K562 (cell line): ENCODE measurements around the gene COL16A1. TPM values are rescaled to one million over a fixed set of nuclear protein-coding genes. Genes with fewer than 3 reads are reported as not detected.
A peak's percentile ranks its signal among the peaks of the same experiment; 100 is the strongest.

Source experiments
- ATAC-seq: fragments of 200-7000 bp; cut with Tn5 transposase; 3 replicates; pipeline ENCODE4 v1.9.1; 2020; ENCODE audit warnings: moderate library complexity
- BruUV-seq: library from RNA; stranded (reverse); fragments of 400-500 nt; replicated peaks from 2 replicates; lab custom pipeline; 2021; lab: Mats Ljungman, UMichigan
- CTCF ChIA-PET: fragments of 300-600 bp; formaldehyde crosslinking; extraction: SDS; loops from one replicate; lab custom pipeline; 2021; ENCODE audit warnings: low intra/inter-chr PET ratio; lab: Yijun Ruan, JAX
- POLR2A ChIA-PET: fragments of 300-600, 350-650 bp; sonication (Branson Sonifier 250); formaldehyde crosslinking; extraction: SDS; loops from one replicate; lab custom pipeline; 2021; ENCODE audit warnings: antibody characterized with exemption, inconsistent platforms; lab: Yijun Ruan, JAX
- DNase-seq, 4 experiments: peaks; one replicate each; pipeline versions ENCODE4 v3.0.0 to v3.0.0-alpha.2; 2011 to 2018; ENCODE audit warnings: low spot score in 3 of 4, mixed read lengths in 3 of 4; ENCODE audit errors: extremely low read depth in 1 of 4
- FAIRE-seq: peaks from 2 replicates; lab custom pipeline; 2011; peaks lifted over from hg19 to GRCh38; lab: Jason Lieb, UNC
- H2AFZ ChIP-seq: 2 replicates; pipeline ENCODE4 v1.6.0; 2011; ENCODE audit warnings: low read depth, low read length, control low read depth, inconsistent platforms
- H3K27ac ChIP-seq: fragments of 200-600 bp; 3 replicates; pipeline ENCODE4 v1.8.0; 2011; ENCODE audit warnings: low read depth, mild to moderate bottlenecking, control low read depth, inconsistent platforms, low read length, moderate library complexity, mixed read lengths; ENCODE audit errors: extremely low read depth
- H3K27me3 ChIP-seq, 2 experiments: fragments of 300-600 bp in 1 of 2; 2 replicates in 1 of 2; 3 replicates in 1 of 2; pipeline versions ENCODE4 v1.6.0 to v1.8.0; 2011; ENCODE audit warnings: inconsistent platforms in 2 of 2, low read length in 2 of 2, mild to moderate bottlenecking in 1 of 2, mixed read lengths in 1 of 2, moderate library complexity in 1 of 2; ENCODE audit not compliant: control insufficient read depth in 2 of 2, insufficient read depth in 2 of 2
- H3K36me3 ChIP-seq: fragments of 300-600 bp; 3 replicates; pipeline ENCODE4 v1.8.0; 2011; ENCODE audit warnings: mild to moderate bottlenecking, low read length, inconsistent platforms; ENCODE audit not compliant: control insufficient read depth, insufficient read depth
- H3K4me1 ChIP-seq, 2 experiments: fragments of 200-600 bp in 1 of 2; replicated peaks in 1 of 2; 2 replicates in 1 of 2; 3 replicates in 1 of 2; pipeline versions ENCODE4 v1.5.1 to v1.8.0; 2011; ENCODE audit warnings: inconsistent platforms in 2 of 2, low read length in 2 of 2, mild to moderate bottlenecking in 1 of 2, mixed read lengths in 1 of 2, moderate library complexity in 1 of 2; ENCODE audit not compliant: control insufficient read depth in 2 of 2, insufficient read depth in 2 of 2
- H3K4me2 ChIP-seq: 2 replicates; pipeline ENCODE4 v1.6.1; 2011; ENCODE audit warnings: low read length, control low read depth, inconsistent platforms, mixed read lengths; ENCODE audit not compliant: insufficient read depth
- H3K4me3 ChIP-seq: fragments of 200-600 bp; sonication (generic), shearing (Covaris generic); 2 replicates; pipeline ENCODE4 v1.5.1; 2016; ENCODE audit warnings: control low read depth, inconsistent platforms
- H3K79me2 ChIP-seq: fragments of 200-600 bp; 3 replicates; pipeline ENCODE4 v1.8.0; 2011; ENCODE audit warnings: low read length, inconsistent platforms; ENCODE audit not compliant: control insufficient read depth, insufficient read depth
- H3K9ac ChIP-seq, 2 experiments: 2 replicates each; pipeline versions ENCODE4 v1.6.0 to v1.6.1; 2011; ENCODE audit warnings: low read depth in 2 of 2, low read length in 2 of 2, control low read depth in 1 of 2, inconsistent platforms in 1 of 2, mild to moderate bottlenecking in 1 of 2, mixed read lengths in 1 of 2; ENCODE audit not compliant: insufficient read depth in 1 of 2
- H3K9me1 ChIP-seq: one replicate; pipeline ENCODE4 v1.6.0; 2011; ENCODE audit warnings: inconsistent platforms, mild to moderate bottlenecking, low read length, moderate library complexity; ENCODE audit not compliant: control insufficient read depth, insufficient read depth
- H3K9me3 ChIP-seq: replicated peaks from 2 replicates; pipeline ENCODE4 v1.5.1; 2011; ENCODE audit warnings: low read depth, low read length, inconsistent platforms; ENCODE audit not compliant: control insufficient read depth, insufficient read depth
- H4K20me1 ChIP-seq: replicated peaks from 2 replicates; pipeline ENCODE4 v1.6.1; 2011; ENCODE audit warnings: low read length, inconsistent platforms, mixed read lengths; ENCODE audit not compliant: control insufficient read depth, insufficient read depth
- POLR2G ChIP-seq: fragments of 200-400 bp; formaldehyde crosslinking; IDR thresholded peaks from 2 replicates; pipeline ENCODE4 v1.6.1; 2017; ENCODE audit warnings: low read depth, mild to moderate bottlenecking, antibody characterized with exemption, low read length, moderate library complexity
- ZFP36 ChIP-seq: fragments of 150-350 bp; IDR thresholded peaks from 2 replicates; pipeline ENCODE4 v1.6.1; 2018; ENCODE audit warnings: low read length, low read depth; ENCODE audit not compliant: partially characterized antibody
- WGBS: fragments of 100-300 bp; shearing (Covaris generic); methylation state at CpG from one replicate; pipeline ENCODE4 v1.1.6; 2016; ENCODE audit warnings: low coverage, mixed read lengths; ENCODE audit not compliant: insufficient coverage; ENCODE audit errors: missing lambda C conversion rate; 5-methylcytosine and 5-hydroxymethylcytosine counted together
- in situ Hi-C: fragments of 300-500 bp; cut with MboI; formaldehyde crosslinking; loops from 4 replicates; pipeline ENCODE4 v1.15.0; 2018; ENCODE audit warnings: inconsistent platforms, mixed read lengths
- intact Hi-C: fragments of 100-400 bp; cut with micrococcal nuclease; formaldehyde crosslinking; loops from 2 replicates; pipeline ENCODE4 v1.14.2; 2022
- polyA plus RNA-seq, 8 experiments: library from polyadenylated mRNA; depleted of rRNA in 4 of 8; stranded (reverse) in 5 of 8; unstranded in 3 of 8; fragments of >200 nt; fragmentation: Nextera tagmentation in 2 of 8; fragmentation: Illumina TruSeq in 1 of 8; extraction: Ambion mirVana in 2 of 8; extraction: Trizol in 1 of 8; gene quantifications; 2 replicates each; pipeline versions ENCODE4 v1.2.1 to v1.2.3, GENCODE V29; 2011 to 2014; ENCODE audit warnings: inconsistent platforms in 1 of 8, missing spikeins in 1 of 8
- total RNA-seq, 7 experiments: library from RNA; depleted of rRNA in 6 of 7; stranded (reverse); fragments of >200 nt in 6 of 7; fragmentation: Illumina TruSeq in 2 of 7; extraction: Trizol in 2 of 7; gene quantifications; 2 replicates each; pipeline versions ENCODE4 v1.2.1 to v1.2.3, GENCODE V29; 2011 to 2021; ENCODE audit warnings: low replicate concordance in 1 of 7

COL16A1 gene
- total and polyA plus RNA-seq, 9 of the 15 experiments (the other 6 are each of a cell fraction or from before 2014, with no cell fraction given): 0.11 to 0.60 (median 0.11) TPM; not detected in 6

GRCh38 chr1:31627301-31627929 lies 76.4 kb downstream of the COL16A1 start:
- in situ Hi-C loops: no loop called here
- TF ChIP-seq POLR2G: 0 out of 2 replicates have a peak, but pooled peaks have one; percentile 20
- no peak for TF ChIP-seq ZFP36
- ChIA-PET POLR2A (interaction anchor here (0.6 to 6.4 kb wide), 4 partner anchors 11 to 967 kb away, joined by 3 to 47 read pairs (median 6); partner anchors contain the start of gene PEF1), CTCF (no interaction called here)
- Histone ChIP-seq H4K20me1 (peaks cover 6% of the 10 kb centered on the region; the same call in 1 of the 2 replicates), H3K9ac (peak overlapping the region in 1 of 2 experiments; percentile 47; a peak in 1 of 4 replicates), H3K27me3 (no peaks in the 10 kb centered on the region), H3K9me3 (no peaks in the 10 kb centered on the region), H3K9me1 (no peaks in the 10 kb centered on the region), H3K4me1 (peaks cover 0 to 15% of the 10 kb centered on the region in 2 experiments; a peak in 3 of 5 replicates), H3K36me3 (peaks cover 43% of the 10 kb centered on the region; the same call in 2 of the 3 replicates), H3K27ac (no peak overlapping the region), H2AFZ (no peak overlapping the region), H3K79me2 (no peaks in the 10 kb centered on the region), H3K4me3 (no peak overlapping the region), H3K4me2 (no peak overlapping the region)
- 48% methylated on average over 13 of the region's 13 CpGs for WGBS
- FAIRE-seq: no peak
- intact Hi-C loops: no loop called here
- ATAC-seq: no peak
- BruUV-seq: no TSS peak
- peak in 2 of 4 experiments; percentile 31 for DNase-seq
